HG03025 (cell line): Measurements from ENCODE around the gene BCL2L14.

Experiments used
- ATAC-seq: cut with Tn5 transposase; IDR thresholded peaks from one replicate; pipeline ENCODE4 v1.9.1; 2021; ENCODE audit warnings: mild to moderate bottlenecking, moderate library complexity; ENCODE audit not compliant: unreplicated experiment, low FRiP score

The BCL2L14 gene

GRCh38 chr12:12051668-12052067 is 19.1 kb upstream of the BCL2L14 start:
- no peak for ATAC-seq

- no peak for ATAC-seq
Measured at GRCh38 chr12:12054993-12055392, 15.7 kb upstream of the BCL2L14 start.

GRCh38 chr12:12056951-12057350 is 13.8 kb upstream of the BCL2L14 start:
- ATAC-seq = no peak

GRCh38 chr12:12064596-12064995 is 6.1 kb upstream of the BCL2L14 start:
- ATAC-seq = no peak

- no peak for ATAC-seq
Measured at GRCh38 chr12:12068751-12069150, 2.0 kb upstream of the BCL2L14 start.

- no peak for ATAC-seq
Measured at GRCh38 chr12:12069821-12070548, 754 bp upstream of the BCL2L14 start.

- ATAC-seq = peak; percentile 64
Measured at GRCh38 chr12:12072064-12072760, 1.5 kb downstream of the BCL2L14 start.

- ATAC-seq = no peak
Measured at GRCh38 chr12:12079291-12079690, 8.6 kb downstream of the BCL2L14 start.

- no peak for ATAC-seq
Measured at GRCh38 chr12:12081836-12082497, 11.2 kb downstream of the BCL2L14 start.

- no peak for ATAC-seq
Measured at GRCh38 chr12:12083688-12084087, 12.9 kb downstream of the BCL2L14 start.

- no peak for ATAC-seq
Measured at GRCh38 chr12:12086362-12086761, 15.6 kb downstream of the BCL2L14 start.

GRCh38 chr12:12086973-12087692 is 16.4 kb downstream of the BCL2L14 start:
- no peak for ATAC-seq

- no peak for ATAC-seq
Measured at GRCh38 chr12:12087693-12088034, 16.9 kb downstream of the BCL2L14 start.

GRCh38 chr12:12088147-12088546 is 17.4 kb downstream of the BCL2L14 start:
- no peak for ATAC-seq

- no peak for ATAC-seq
Measured at GRCh38 chr12:12088761-12089160, 18.0 kb downstream of the BCL2L14 start.

GRCh38 chr12:12091071-12091470 is 20.3 kb downstream of the BCL2L14 start:
- no peak for ATAC-seq

GRCh38 chr12:12091977-12092663 is 21.4 kb downstream of the BCL2L14 start:
- no peak for ATAC-seq

GRCh38 chr12:12094481-12094880 is 23.7 kb downstream of the BCL2L14 start:
- no peak for ATAC-seq

- ATAC-seq = no peak
Measured at GRCh38 chr12:12095021-12095420, 24.3 kb downstream of the BCL2L14 start.

GRCh38 chr12:12097891-12098690 is 27.4 kb downstream of the BCL2L14 start:
- no peak for ATAC-seq
